Kidney capillary endothelial cell (primary cell): ENCODE data around the gene HS1BP3.

Experiments
- DNase-seq: peaks from one replicate; pipeline ENCODE4 v3.0.0-alpha.2; 2018; ENCODE audit warnings: low spot score

The HS1BP3 gene

DNA sequence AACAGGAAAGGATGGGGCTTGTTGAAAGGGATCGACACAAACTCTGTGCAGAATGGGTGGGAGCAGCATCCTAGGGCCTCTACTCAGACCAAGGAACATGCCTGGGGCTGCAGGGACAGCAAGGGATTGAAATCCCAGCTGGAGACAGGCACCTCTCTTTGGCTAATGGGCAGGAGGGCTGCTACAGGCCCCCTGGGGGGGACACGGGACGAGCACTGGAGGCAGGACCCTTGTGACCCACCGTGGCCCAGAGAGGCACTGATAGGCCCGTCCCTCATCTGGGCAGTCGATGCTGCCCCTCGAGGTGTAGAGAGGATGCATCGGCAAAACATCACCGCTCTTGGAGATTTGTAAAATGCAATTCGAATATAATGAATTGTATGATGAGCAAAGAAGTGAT is 5.1 kb downstream of the HS1BP3 start:
- no peak for DNase-seq

DNA sequence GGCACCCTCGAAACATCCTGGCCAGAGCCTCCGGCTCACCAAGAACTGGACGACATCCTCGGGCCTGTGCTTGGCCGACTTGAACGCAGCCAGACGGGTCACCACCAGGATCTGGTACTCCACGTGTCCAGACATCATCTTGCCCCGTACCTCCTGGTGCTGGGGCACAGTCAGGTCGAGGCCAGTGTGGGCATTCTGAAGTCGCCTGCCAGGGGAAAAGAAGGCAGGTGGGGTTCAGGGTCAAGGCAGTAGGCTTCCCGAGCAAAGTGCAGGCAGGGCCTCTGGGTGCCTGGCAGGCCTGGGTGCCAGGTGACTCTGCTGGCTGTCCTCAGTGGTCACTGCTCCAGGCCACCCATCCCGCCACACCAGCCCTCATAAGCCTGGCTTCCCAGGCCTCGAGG is 5.6 kb downstream of the HS1BP3 start:
- no peak for DNase-seq

DNA sequence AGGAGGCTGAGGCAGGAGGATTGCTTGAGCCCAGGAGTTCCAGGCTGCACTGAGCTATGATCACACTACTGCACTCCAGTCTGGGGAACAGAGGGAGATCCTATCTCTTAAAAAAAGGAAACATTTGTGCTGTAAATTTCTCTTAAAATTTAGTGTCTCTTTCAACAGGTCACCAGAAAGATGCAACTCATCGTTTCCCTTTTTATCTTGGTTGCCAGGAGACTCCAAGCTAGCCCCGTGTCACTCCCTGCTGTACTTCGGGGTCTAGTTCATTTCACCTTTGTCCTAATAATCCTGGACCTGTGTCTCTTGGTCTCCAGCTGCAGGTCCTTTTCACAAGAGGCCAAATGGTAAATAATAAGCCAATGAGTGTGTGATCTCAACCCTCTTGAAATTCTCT is 7.1 kb downstream of the HS1BP3 start:
- no peak for DNase-seq

DNA sequence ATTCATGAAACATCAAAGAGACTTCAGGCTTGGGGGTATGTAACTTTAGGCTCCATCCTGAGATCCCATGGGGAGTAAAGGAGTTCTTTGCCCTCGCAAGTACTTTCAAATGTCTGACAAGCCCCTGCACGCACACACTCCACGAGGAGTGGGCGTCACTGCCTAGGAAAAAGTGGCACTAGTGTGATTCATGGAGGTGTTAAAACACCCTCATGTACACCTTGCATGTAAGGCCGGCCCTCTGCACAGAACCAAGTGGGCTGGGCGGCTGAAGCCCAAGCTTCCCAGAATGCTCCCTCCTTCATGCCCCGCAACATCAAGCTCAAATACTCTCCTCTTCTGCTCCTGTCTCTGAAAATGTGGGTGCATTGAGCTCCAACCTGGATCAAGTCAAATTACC is 7.8 kb downstream of the HS1BP3 start:
- DNase-seq, result no peak

DNA sequence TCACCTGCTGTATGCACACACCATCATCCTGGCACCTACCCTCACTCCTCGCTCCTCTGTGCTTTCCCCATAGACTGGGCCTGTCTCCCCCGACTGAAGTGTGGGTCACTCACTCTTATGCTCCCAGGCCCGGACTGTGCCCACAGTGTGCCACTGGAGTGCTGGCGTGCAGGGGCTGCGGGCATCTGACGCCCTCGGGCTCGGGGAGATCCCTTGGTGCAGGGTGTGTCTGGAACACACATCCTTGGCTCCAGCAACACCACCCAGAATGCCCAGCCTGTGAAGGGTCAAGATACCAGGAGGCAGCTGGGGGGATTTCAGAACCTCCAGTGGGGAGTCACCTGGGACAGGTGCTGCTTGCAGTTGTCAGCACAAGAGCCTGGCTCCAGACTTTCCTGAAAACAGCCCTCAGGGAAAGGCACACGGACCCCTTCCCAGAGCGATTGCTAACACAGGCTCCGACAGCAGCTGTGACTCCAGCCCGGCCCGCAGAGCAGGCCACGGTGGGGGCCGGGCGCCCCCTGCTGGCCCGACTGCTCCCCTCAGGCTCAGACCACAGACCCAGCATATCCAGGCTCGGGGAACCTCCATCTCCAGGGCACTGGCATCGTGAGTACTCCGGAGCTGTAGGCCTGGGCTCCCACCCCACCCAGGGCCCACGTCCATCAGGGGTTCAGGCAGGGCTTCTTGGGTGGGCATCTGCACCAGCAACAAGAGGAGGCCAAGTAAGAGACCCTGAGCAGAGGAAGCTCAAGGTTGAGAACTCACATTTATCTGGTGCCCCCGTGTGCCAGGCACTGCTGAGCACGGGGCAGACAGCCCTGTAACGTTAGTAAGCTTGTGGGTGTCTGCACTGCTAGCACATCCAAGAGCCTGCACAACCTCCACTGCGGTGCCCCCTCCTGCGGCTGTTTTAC is 8.6 kb downstream of the HS1BP3 start:
- peak; percentile 70 for DNase-seq

DNA sequence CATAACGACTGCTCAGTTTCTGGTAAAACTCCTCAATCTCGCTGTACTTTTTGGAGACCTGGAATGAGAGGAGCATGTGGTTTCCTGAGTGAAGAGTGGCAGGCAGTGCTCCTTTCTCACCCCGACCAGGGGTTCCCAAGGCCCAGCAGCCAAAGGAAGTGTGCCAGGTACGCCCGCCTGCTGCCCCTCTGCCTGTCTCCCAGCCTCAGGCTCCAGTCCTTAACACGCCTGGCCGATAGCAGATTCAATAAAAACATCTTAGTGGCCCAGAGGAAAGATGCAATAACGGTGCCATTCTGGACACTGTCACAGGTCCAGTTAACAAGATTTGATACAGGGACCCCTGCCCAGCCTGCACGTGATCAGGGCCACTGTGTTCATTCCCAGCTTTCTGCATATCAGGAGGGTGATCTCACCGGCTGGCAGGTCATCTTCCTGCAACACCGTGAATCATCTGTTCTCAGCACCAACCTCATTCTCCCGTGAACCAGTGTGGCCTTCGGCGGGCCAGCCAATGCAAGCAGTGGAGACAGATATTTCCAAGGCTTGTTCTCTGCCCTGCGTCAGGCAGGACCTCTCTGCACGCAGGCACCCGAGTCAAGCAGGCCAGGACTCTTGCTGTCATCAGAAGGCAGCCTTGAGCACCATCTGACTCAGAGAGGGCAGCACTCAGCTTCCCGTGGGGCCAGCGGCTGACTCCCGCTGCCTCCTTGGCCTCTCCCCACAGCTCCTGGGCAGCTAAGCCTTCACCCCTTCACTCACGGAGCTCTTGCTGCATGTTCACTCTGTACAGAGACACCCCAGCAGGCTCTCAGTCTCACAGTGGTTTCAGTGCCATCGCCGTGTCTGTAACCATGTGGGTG is 9.5 kb downstream of the HS1BP3 start:
- DNase-seq, result no peak

DNA sequence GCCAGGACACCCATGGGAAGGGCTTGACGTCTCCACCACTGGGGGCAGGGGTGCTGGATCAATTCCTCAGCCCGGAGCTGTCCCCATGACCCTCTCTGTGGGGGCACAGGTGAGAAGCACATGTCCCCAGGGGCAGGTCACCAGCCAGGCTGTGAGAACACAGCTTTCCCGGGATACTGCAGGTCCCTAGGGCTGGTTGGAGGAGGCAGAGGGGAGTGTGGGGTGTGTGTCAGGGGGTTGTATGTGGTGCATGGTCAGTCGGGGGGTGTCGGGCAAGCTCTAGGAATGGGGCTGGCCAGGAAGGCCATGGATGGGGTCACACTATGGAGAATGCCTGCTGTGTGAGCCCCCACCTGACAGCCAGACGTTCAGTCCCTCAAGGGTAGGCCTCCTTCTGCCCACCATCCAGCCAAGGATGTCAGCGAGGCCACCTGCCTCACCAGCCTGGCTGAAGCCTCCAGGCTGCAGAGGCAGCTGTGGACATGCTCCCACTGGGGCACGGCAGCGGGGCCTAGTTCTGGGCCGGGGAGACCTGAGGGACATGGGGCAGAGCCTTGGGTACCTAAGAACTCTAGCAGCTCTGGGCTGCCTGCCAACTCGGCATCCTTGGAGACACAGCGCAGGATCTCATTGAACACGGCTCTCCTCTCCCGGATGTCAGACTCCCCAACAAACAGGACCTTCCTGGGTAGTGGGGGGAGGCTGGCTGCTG is 10.3 kb downstream of the HS1BP3 start:
- no peak for DNase-seq

DNA sequence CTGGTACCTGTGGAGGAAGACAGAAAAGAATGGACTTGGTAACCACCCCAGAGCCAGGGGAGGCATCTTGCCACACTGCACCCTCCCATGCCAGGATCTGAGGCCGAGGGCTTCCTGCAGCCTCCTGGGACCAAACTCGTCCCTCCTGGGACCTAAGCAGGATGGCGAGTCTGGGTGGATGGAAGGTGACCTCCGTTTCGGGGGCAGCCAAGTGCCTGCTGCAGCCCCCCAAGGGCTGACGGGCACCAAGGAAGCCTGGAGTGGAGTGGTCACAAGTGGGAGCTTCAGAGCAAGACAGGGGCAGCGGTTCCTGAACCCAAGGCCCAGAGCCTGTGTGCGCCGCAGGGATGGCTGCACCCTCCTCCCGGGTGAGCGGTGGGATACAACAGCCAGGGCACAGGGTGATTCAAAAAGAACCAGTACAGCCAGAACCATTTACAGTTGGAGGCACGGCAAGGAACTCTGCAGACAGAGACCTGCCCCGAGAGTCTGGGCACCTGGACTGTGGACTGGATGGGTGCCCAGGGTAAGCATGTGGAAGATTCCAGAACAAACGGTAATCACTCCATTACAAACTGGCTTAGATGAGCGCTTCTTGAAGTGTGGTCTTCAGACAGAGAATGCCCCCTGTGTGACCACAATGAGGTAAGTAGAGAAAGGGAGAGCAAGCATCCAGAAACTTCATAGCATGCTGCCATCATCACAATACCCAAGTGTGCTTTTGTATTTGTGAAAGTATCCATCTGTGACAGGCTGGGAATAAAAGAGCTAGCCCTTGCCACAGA is 12.1 kb downstream of the HS1BP3 start:
- DNase-seq, result no peak

DNA sequence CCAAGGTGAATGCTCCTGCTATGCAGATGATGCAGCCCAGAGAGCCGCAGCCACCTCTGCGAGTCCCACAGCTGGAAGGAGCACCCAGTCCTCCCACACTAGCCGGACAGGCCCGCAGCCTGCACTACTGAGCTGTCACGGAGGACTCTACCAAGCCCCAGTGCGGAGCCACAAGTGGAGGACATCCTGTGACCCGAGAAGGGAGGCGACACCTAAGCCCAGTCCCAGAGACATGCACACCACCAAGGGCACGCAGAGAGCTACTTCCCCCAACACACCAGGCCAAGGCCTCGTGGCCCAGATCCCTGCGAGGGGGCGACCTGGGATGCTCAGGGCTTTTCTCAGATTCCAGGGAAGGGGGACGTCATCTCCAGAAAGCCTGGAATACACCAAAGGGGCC is 12.9 kb downstream of the HS1BP3 start:
- DNase-seq, result no peak

DNA sequence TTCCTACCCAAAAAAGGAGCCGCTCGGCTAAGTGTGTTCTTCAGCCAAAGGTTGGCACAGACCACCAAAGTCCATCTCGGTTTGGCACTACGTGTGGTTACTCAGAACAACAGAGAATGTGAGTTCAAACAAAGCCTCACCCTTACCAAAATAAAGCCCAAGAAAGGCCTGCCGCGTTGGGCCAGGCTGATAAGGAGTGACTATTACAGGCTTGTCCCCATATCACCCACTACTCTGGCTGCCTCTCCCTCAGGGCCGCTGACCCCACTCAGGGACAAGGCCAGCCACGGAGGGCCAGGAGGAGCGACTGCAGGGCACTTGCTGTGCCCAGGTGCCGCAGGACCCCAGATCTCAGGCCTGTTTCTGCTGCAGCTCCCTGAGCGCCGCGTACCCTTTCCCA is 13.8 kb downstream of the HS1BP3 start:
- DNase-seq, result no peak

DNA sequence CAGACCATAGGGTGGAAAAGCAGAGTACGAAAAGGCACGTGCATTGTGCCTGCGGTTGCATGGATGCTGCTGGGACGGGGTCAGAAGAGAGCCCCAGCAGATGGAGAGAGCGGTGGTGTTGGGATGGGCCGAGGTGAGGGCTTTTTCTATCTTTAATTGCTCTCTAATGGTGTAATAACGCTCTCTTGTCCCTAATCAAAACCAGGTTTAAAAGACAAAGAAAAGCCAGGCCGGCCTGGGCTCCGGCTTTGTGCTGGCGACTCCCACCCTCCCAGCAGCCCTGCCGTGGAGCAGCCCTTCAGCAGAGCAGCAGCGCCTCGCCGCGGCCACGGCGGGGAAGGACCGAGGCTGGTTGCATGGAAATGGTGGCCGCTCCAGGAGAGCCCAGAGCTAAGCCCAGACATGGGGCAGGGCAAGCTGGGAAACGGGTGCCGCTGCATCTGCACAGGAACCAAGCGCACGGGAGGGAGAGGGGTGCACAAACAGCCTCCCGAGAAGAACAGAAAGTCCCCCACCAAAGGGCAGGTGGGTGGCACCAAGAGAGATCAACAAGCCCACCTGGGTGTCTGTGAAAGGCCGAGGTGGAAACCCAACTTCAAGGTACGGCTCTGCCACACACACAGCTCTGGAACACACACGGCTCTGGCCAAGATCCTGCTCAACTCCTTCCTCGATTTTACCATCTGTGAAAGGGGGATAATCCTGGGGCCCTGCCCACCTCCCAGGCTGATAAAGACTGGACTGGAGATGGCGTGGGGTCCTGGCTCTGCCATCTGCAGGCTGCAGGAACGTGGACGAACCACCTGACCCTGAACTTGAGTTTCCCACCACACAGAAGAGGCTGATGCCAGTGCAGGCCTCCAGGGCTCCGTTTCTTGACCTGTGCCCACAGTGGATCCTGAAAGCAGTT is 15.0 kb downstream of the HS1BP3 start:
- DNase-seq, result peak; percentile 82

DNA sequence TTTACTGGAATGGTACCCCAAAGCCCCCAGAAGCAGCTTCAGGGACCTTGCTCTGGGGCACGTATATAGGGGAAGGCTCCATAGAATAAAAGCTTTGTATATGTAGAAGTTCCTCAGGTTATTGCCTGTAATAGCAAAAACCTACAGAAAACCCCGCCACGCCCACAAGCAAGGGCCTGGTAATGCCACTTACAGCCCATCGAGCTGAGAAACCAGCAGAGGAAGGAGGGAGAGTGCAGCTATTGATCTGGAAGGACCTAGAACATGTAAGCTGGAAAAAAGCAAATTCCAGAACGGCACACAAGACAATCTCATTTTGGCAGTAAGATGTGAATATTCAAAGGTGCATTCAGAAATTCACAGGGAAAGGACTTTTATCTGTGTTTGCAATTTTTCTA is 15.8 kb downstream of the HS1BP3 start:
- DNase-seq, result no peak

DNA sequence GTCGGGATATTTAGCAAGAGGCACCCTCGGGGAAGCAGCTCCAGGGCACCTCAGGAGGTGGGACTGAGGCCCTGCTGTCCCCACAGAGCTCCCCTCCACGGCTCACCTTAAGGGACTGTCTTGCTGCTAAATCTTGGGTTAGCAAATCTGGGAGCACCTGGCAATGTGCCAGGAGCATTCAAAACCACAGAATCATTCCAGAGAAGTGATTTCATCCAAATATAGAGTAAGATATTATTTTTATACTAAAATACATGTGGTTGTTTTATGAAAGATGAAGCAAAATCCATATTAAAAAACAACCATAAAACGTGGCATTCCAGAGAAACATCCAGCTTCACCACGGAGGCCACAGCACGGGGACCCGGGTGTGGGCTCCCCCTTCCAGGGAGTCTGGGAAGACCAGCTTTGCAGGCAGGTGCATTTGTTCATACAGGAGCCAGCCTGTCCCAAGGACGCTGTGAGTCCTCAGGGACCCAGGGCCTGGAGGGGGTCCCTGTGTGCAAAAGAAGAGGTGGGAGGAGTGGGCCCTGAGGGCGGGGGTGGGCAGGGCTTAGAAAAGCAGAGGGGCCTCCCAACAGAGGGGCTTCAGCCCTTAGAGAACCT is 16.3 kb downstream of the HS1BP3 start:
- DNase-seq, result no peak

DNA sequence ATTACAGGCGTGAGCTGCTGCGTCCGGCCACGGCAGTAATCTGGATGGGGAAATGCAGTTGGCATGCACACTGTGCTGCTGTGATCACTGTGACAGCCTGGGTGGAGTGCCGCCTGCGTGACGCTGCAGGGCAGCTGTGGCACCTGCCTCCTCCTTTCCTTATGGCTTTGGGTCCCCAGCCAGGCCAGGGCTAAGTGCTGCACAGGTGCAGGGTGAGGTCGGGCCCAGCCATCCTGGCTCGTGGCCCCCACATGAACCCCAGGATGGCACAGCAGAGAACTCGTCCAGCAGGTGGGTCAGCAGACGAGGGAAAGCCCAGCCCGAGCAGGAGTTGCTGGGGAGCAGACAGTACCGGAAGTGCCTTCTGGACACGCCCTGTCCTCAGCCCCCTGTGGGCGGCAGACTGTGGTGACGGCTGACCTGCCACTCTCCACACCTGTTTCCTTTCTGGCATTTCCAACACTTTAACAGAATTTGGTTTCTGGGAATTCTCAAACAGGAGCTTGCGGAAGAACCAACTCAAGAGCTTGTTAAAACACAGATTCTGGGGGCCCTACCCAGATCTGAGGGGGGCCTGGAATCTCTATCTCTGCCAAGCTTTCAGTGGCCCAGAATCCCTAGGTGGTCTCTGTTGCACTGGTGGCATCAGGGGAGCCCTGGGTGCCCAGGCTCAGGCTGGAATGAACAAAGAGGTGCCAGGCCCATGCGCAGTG is 16.9 kb downstream of the HS1BP3 start:
- no peak for DNase-seq

DNA sequence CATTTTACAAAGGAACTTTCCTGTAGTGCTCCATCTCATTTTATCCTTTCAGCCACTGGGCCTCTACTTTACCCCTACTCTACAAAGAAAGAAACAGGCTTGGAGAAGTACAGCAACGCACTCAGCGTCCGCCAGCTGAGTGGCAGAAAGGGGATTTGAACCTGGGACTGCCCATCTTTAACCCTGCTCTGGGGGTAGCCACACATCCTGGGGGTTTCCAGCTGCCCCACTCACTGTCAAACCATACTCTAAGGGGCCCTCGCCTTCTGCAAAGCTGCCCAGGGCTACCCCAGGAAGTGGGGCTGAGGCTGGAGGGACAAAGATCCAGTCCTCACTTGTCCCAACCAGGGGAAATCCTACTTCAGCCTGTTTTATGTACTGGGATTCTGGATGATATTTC is 17.9 kb downstream of the HS1BP3 start:
- DNase-seq, result no peak

DNA sequence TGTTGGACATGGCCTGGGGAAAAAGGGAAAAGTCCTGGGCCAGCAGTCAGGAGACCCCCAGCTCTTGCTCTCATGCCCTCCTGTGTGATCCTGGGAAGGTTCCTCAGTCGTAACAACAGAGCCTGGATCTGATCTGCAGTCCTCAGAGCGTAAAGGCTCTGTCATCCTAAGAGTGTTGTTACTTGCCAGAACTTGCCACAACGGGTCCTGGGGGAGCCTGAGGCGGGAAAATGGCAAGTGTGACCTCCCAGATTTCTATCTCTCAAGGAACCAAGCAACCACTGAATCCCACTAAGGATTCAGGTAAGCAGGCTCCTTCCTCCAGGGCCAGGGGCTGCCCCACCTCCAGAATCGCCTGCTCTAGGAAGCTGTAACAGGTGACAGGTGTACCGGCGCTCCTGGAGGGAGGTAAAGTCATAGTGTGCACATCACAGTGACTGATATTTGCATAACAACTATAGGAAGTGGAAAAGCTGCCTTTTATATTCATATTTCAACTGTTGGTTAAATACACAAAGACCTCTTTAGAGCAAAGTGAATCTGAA is 18.4 kb downstream of the HS1BP3 start:
- no peak for DNase-seq

DNA sequence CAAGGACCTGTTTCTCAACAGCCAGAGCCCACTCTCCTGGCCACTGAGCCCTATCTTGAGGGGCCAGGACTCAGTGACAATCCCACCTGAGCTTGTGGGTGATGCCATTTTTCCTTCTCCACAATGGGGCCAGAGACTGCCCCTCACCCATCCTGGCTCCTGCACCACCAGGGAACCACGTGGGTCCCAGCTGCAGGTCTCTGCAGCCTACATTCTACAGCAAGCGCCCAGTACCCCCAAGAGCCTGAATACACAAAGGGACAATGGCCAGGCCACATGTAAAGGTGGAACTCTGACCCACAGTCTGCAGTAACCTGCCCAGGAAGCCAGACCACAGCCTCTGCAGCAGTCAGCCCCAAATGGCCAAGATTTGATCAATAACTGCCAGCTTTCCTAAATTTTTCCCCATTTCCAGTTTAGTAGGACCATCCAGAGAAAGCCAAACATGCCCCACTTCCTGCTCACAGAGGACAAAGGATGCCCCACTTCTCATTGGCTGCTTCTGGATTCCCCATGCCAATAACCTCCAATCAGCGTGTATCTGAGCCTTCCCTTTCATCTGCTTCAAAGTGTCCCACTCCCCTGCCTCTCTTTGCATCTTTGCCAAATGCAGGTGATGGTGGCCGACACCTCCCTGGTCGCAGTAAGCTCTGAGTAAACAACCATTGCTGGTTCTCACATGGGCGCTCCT is 19.1 kb downstream of the HS1BP3 start:
- DNase-seq, result no peak

DNA sequence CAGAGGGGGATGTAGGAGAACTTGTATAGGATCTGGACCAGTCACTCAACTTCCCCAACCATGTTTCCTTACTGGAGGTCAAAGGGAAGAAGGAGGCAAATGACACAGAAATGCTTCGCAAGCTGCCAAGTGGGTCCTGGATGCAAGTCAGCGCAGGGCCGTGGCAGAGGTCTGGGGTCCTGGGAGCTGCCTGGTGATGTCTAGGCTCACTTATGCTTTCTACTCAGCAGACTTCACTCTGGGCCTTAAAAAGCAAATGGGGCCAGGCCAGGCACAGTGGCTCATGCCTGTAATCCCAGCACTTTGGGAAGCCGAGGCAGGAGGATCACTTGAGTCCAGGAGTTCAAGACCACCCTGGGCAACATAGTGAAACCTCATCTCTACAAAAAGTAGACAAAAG is 19.9 kb downstream of the HS1BP3 start:
- DNase-seq, result no peak
